ENCODE measurements around the gene LSG1. TPM values are rescaled to one million over a fixed set of nuclear protein-coding genes. Genes with fewer than 3 reads are reported as not detected.
"Not testable (repeated sequence)": the region's sequence is repeated elsewhere in the genome, so short reads cannot be mapped to it uniquely, and the experiment has no call there.

The LSG1 gene
- total RNA-seq, 1 donor from 2014 or later = 13.3 TPM

DNA sequence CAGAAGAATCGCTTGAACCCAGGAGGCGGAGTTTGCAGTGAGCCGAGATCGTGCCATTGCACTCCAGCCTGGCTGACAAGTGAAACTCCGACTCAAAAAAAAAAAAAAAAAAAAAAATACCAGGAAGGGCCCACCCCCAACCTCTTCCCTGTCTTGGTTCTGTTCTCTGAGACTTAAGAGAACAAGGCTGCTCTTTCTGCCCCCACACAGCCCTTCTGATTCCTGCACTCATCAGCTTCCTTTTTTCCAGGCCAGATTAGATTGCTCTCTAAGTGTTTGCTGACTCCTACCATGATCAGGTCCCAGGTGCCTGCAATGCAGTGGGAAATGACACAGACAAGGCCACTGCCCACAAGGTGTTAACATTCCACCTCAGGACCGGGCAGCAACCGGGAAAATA is 51.8 kb downstream of the LSG1 start:
- no peak for ATAC-seq

DNA sequence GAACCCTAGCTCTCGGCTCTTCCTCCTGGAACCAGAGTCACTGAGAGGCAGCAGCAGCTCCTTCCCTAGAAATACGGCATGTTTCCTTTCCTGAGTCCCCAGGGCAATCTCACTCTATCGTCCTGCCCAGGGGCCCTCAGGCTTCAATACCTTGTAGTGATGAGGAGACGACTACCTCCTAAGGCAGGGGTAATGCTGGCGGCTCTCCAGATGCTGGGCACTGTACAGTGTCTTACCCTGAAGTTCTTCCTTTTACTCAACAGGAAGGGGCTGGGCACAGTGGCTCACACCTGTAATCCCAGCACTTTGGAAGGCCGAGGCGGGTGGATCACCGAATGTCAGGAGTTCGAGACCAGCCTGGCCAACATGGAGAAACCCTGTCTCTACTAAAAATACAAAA is 52.2 kb downstream of the LSG1 start:
- no peak for DNase-seq (ENCODE audit: low spot score)
- no peak for ATAC-seq

More for the DNA sequence above, 51.8 kb downstream of the LSG1 start:
- no peak for DNase-seq (ENCODE audit: low spot score)

DNA sequence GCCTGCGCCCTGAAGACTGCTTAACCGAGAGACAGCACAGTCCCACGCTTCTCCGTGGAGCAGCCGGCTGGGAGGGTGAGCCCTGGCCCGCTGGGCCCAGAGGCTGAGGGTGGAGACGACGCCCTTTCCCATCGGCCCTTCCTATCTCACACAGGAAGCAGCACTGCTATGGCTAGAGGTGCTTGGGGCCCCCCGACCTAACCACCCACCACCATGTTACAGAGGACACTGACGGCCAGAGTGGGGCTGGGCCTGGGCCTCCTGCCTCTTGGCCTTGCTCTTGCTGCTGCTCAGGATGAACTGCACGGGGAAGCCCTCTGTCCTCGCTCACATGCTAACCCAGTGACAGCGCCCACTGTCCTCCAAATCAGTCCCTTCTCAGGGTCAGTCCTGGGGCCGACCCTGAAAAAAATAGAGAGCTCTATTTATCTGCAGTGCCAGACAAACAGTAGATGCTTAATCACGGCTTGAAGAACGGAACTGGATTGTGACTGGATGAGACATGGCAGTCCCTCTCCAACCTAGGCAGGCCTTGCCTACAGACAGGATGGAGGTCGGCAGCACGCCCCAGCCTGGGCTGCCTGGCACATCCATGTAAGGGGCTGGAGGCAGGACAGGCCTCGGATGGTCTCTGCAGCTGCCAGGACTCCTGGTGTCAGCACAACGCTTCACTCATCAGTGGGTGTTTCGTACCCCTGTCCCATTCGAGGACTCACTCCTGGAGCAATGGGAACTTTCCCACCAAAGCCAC is 53.0 kb downstream of the LSG1 start:
- DNase-seq (ENCODE audit: low spot score) (no peak), ATAC-seq (no peak)

DNA sequence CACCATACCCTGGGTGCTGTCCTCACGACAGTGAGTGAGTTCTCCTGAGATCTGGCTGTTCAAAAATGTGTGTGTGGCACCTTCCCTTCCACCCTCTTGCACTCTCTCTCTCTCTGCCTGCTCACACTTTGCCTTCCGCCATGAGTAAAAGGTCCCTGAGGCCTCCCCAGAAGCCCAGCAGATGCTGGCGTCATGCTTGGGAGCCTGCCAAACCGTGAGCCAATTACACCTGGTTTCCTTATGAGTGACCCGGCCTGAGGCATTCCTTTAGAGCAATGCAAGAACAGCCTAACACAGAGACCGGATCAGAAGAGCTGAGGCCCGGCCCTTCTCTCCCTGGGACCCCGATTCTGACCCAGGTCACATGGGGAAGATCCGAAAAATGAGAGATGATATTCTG is 54.2 kb downstream of the LSG1 start:
- DNase-seq (ENCODE audit: low spot score) = no peak

DNA sequence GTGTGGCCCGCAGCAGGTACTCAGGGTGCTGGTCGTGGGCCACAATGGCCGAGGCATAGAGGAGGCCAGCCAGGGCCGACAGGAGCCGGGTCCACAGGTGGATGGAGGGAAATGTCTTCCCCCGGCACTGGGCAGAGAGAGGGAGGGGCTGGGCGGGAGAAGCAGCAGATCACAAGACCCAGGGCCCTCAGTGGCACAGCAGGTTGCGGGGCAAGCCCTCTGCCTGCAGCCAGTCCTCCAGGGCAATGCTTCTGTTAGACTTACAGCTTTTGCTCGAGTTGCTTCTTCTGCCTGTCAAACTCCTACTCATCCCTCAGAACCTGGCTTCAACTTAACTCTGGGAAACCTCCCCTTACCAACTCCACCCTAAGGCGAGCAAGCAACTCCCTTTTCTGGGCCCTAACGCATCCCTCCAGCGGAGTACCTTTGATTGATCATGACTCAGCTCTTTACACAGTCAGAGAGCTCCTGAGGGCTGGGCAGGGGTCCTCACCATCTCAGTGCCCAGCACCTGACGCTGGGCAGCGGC is 54.8 kb downstream of the LSG1 start:
- DNase-seq (ENCODE audit: low spot score) = no peak
- ATAC-seq = no peak

More for the DNA sequence above, 54.2 kb downstream of the LSG1 start:
- no peak for ATAC-seq

DNA sequence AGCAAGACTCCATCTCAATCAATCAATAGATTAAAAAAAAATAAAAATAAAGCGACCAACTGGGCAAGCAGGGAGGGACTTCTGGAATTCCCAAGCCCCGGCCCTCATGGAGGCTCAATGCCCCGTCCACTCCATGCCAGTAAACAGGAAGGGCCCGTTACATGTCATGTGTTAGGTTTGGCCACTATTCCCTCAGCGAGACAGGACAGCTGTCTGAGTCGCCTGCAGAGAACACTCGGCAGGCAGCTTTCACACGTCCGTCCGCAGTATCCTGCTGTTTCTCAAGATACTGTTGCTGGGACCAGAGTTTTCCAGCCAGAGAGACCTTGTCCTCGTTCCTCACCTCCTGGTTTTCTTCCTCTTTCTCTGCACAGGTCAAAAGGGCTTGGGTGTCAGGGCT is 56.8 kb downstream of the LSG1 start:
- ATAC-seq (no peak), DNase-seq (ENCODE audit: low spot score) (no peak)

DNA sequence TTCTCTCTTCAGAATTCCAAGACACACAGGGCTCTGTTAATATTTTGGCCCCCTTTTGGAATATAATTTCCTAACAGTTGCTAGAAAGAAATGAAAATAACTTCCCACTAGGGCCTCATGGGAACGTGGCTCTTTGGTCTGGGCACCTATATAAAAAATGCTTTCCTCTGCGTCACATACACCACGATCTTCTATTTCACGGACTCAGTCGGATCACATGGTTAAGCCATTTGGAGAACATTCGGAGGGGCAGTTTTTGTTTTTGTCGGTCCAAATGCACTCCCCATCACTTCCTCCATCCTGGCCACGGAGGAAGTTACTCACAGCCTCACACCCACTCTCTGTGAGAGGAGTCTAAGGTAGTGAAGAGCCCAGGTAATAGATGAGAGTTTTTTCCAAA is 59.8 kb downstream of the LSG1 start:
- DNase-seq (ENCODE audit: low spot score) (no peak), ATAC-seq (no peak)

DNA sequence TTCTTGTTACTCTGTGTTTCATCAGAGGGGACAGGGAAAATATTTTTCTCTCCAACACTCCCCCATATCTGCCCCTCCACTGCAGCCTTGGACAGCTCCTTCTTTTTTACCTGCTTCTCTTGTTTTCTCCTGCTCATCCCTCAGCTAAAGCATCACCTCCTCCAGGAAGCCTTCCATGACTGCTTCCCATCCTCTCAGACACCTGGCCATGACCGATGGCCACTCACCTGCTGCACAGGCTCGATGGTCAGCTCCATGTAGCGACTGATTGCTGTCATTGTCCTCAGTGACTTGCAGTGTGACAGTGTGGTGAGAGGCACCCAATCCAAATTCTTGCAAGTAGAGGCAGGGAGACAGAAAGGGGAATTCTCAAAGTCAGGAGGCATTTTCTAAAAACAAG is 61.3 kb downstream of the LSG1 start:
- ATAC-seq (no peak), DNase-seq (ENCODE audit: low spot score) (no peak)

DNA sequence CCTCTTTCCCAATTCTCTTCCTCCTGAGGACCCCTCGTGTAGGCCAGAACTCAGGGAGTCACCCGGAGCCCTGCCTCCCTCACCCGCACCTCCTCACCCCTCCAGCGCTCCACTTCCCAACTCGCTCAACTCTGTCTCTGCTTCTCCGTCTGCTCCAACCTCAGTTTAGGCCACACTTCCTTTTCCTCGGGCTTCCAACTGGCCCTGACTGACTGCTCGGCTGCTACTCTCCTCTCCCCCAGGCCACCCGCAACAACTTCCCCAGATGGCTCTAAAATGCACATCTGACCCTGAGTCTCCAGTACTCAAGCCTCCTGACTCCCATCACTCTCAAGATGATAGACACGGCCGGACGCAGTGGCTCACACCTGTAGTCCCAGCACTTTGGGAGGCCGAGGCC is 62.4 kb downstream of the LSG1 start:
- ATAC-seq = no peak
- no peak for DNase-seq (ENCODE audit: low spot score)

DNA sequence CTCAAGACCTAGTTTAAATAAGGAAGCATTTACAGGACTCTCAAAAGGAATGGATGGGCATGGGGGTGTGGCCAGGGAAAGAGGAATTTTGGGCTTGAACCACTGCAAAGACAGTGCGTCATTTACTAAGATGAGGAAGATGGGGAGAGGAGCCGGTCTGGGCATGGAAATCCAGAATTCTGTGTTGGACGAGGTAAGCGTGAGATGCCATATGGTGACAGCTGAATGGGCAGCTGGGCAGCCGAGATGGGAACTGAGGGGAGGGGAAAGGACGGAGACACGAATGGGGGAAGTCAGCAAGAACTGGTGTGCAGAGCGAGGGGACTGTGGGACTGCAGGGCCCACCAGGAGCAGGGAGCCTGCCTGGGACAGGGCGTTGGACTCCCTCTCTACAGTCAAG is 63.0 kb downstream of the LSG1 start:
- no peak for ATAC-seq
- DNase-seq (ENCODE audit: low spot score) = no peak

DNA sequence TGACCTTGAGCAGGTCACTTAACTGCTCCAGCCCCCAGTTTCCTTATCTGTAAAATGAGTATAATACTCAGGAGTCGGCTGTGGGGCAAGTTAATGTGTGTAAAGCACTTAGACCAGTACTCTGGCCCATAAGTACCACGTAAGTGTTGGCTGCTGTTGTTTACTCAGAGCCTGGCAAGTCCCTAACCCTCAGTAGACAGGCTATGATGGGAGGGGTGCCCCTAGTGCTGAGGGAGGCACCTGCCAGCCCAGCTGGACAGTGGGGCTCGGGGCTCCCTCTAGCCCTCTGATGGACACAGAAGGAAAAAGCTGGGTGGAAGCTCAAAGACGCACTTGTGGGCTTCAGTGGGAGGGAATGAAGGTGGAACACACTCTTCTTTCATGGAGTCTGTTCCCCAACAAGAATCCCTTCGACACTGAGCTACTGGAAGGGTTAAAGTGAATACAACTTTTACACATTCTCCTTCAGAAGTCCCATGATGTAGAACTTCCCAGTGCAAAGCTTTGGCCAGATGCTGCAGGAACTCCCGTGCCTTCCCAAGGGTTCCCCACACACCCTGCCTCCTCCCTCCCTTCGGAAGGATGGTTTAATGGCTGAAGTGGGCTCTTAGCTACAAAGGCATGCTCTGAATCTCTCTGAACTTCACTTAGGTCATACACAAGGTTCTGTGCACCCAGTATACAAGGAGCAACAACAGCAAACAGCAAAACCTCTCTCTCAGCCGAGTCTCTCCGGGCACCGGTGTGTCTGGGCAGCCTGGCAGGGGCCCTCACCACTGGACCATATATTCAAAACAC is 64.2 kb downstream of the LSG1 start:
- DNase-seq (ENCODE audit: low spot score) = no peak
- ATAC-seq = no peak

DNA sequence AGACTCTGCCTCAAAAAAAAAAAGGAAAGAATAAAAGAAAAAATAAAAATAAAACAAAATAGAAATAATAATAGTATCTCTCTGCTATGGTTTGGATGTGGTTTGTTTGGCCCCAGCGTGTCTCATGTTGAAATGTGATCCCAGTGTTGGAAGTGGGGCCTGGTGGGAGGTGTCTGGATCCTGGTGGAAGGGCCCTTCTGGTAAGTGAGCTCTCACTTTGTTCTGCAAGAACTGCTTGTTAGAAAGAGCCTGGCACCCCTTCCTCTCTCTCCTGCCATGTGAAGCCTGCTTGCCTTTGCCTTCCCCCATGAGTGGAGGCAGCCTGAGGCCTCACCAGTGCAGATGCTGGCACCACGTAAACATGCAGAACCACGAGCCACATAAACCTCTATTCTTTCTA is 65.0 kb downstream of the LSG1 start:
- DNase-seq (ENCODE audit: low spot score) (no peak), ATAC-seq (no peak)

DNA sequence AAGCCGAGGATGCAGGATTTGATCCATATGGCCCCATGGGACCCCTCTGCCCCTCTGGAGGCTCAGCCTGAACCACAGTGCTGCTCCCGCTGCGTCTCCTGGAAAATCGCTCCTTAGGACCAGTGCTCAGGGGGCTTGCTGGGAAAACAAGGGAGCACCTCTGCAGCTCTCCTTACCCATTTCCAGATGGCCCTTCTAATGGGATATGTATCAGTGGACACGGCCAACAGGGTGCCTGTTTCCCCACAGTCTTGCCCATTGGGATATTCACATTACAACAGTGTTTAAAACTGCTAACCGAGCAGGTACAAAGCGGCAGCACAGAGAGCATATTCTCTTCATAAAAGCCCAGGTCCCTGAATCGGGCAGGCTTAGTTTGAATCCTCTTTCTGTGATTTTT is 65.8 kb downstream of the LSG1 start:
- no peak for DNase-seq (ENCODE audit: low spot score)
- no peak for ATAC-seq

DNA sequence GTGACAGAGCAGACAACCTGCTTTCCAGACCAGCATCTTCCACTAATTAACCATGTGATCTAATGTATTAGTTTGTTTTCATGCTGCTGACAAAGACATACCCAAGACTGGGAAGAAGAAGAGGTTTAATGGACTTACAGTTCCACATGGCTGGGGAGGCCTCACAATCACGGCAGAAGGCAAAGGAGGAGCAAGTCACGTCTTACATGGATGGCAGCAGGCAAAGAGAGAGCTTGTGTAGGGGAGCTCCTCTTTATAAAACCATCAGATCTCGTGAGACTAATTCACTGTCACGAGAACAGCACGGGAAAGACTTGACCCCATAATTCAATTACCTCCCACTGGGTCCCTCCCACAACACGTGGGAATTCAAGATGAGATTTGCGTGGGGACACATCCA is 66.7 kb downstream of the LSG1 start:
- not testable (repeated sequence) for DNase-seq (ENCODE audit: low spot score); ATAC-seq

DNA sequence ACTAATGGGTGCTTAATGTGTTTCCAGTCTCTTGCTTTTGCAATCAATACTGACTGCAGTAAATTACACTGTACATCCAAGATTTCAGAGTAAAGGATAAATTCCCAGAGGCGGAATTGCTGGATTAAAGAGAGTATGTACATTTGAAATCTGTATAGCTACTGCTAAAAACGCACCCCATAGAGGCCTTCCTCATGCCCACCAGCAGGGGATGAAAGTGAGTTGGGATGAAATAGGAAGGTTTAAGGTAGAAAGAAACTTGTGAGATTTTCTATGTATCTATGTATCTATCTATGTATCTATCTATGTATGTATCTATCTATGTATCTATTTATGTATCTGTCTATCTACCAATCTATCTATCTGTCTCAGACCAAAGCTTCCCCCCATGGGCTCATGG is 67.2 kb downstream of the LSG1 start:
- ATAC-seq = no peak
- no peak for DNase-seq (ENCODE audit: low spot score)

DNA sequence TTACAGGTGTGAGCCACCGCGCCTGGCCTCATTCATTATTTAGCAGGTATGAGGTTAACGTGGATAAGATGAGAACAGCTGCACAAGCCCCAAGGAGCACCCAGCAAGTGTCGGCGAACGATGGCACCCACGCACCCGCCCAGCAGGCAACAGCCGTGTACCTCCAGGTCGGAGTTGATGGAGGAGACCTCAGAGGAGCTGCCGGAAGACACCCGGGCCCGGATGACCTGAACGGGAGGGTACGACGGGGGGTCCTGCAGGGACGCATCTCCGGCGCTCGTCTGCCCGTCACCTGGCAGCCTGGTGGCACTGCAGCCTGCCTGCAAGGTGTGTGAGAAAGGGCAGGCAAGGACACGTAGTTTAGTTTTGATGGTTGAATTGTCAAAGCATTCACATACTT is 67.9 kb downstream of the LSG1 start:
- DNase-seq (ENCODE audit: low spot score) (no peak), ATAC-seq (no peak)

DNA sequence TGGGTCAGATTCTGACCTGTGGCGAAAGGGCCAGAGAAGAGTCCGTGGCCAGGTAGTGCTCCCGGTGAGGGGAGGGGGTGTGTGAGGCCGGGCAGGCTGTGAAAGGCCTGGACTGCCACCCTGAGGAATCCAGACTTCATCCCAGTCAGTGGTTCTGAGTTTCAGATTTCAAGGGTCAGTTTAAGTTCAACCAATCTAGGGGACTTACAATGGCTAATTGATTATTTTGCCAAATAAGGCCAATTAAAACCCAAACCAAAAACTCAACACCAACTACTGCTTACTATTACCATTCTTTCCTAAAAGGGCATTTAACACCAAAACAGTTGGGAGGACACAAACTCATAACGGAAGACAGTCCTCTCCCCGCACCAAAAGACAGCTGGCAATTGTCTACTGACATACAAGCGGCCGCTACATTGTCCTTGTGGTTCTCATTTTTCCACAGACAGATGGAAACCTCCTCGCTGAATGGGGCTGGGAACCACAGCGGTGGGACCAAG is 69.3 kb downstream of the LSG1 start:
- no peak for DNase-seq (ENCODE audit: low spot score)
- peak; percentile 45 for ATAC-seq

DNA sequence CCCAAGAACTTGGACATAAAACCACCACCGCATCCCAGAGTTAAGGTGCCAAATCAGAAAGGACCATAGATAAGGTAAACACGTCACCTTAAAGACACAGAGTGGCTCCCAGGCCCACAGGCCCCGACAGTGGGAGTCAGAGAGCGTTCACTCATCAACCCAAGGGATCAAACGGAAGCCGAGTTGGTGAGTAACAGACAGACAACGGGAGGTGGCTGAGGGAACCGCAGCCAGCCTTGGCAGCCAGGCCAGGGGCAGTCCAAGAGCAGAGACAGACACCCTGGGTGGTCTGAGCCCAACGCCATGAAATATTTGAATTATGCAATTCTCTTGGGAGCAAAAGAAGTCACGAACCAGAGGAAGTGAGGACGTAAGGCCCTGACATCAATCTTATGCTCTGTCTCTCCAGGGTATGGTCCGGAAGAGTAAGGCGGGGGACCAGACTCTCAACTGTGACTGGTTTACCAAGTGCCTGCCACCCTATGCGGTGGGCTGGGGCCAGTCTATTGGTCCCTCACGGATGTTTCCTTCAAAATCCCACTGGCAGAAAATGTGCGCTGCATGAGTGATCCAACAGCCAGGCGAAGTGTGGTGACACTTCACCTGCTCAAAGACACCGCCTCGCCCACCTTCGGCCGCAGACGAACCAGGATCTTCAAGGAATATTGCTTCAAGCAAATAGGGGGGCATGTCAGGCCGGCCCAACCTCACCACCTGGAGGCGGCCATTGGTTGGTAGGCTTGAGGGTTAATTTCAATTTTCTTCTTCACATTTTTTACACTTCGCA is 73.0 kb downstream of the LSG1 start:
- ATAC-seq = no peak
- DNase-seq (ENCODE audit: low spot score) = no peak

DNA sequence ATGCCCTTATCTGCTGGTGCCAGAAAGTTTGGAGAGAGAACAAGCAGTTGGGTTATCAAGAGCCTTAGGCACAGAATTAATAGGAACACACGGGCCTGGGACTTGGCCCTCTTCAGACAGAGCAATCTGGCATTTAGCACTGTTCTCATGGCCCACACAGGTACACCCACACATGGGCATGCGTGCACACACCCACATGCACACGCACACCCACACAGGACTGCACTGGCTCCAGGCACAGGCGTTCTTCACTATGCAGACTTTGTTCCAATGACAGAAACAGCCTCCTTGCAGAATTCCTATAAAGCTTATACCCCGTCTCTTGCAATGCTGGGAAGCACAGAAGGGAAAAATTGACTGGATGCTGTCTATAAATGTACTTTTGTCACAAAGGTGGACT is 75.1 kb downstream of the LSG1 start:
- no peak for DNase-seq (ENCODE audit: low spot score)
- no peak for ATAC-seq

DNA sequence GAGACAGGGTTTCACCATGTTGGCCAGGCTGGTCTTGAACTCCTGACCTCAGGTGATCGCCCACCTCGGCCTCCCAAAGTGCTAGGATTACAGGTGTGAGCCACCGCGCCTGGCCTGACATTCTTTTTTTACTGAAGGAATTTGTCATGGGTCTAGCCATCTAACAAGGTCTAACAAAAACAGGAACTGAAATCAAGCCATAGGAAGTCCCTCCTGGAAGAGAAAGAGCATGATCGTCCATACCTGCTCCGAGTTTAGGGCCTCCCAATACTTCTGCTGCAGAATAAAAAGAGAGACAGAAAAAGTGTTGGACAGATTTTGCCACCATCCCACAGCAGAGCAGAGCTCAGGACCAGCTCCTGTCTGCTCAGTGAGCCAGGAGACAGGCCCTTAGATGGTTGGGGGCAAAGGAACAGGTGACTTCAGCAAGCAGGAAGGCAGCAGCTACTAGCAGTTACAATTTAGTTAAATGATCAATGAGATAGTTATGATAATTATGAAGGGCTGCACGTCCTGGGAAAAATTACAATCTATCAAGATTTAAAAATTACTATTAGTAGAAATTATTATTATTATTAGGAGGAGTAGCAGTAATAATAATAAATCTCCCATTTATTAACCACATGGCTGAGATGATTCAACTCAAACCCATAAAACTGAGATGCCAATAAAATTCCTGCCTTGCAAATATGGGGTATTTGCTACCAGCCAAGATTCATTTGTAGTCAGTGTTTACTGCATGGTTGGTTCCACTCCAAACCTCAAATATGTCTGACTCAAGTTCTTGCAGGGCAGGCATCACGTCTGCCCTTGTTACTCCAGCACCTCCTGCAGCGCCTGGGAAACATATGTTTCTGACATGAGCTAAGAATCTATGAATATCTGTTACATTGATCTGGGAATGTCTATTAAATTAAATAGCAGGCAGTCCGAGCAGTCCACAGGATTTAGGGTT is 78.9 kb downstream of the LSG1 start:
- no peak for ATAC-seq

More for the DNA sequence above, 78.9 kb downstream of the LSG1 start:
- no peak for DNase-seq (ENCODE audit: low spot score)

Data from left lobe of liver (tissue), 2 donors.